HL-60 (cell line): ENCODE measurements around the gene CNTNAP4.

Source experiments
- GABPA ChIP-seq: IDR thresholded peaks from 2 replicates; pipeline ENCODE4 v1.6.1; 2012; ENCODE audit warnings: low read depth
- POLR2AphosphoS5 ChIP-seq: IDR thresholded peaks from 2 replicates; pipeline ENCODE4 v1.6.1; 2012; ENCODE audit warnings: low read depth
- REST ChIP-seq: IDR thresholded peaks from 2 replicates; pipeline ENCODE4 v1.6.1; 2012; ENCODE audit warnings: low read depth; ENCODE audit not compliant: insufficient replicate concordance
- SPI1 ChIP-seq: IDR thresholded peaks from 2 replicates; pipeline ENCODE4 v1.6.1; 2012; ENCODE audit warnings: low read depth, mild to moderate bottlenecking, borderline replicate concordance
- TF ChIP-seq, protein P1 (sequence below): IDR thresholded peaks from one replicate; pipeline ENCODE4 v1.5.1; 2011; ENCODE audit warnings: low read length, control low read depth, inconsistent platforms; ENCODE audit not compliant: insufficient read depth

DNA sequence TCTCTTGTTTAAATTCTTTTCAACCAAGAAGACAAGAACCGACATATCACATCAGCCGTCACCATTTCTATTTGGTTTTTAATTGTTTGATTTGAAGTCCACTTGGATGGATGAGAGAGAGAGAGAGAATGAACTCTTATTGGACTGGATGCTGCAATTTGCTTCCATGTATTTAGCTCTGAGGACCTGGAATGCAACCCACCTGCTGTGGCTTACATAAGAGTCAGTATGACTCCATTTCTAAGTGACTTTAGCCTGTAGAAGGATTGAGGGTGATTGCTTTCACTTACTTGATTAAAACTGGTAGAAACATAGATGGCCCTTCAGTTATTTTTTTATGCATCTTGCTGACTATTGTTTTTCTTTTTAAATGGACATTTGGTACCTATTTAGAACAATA lies 296.1 kb downstream of the CNTNAP4 start:
- TF ChIP-seq, protein P1, sequence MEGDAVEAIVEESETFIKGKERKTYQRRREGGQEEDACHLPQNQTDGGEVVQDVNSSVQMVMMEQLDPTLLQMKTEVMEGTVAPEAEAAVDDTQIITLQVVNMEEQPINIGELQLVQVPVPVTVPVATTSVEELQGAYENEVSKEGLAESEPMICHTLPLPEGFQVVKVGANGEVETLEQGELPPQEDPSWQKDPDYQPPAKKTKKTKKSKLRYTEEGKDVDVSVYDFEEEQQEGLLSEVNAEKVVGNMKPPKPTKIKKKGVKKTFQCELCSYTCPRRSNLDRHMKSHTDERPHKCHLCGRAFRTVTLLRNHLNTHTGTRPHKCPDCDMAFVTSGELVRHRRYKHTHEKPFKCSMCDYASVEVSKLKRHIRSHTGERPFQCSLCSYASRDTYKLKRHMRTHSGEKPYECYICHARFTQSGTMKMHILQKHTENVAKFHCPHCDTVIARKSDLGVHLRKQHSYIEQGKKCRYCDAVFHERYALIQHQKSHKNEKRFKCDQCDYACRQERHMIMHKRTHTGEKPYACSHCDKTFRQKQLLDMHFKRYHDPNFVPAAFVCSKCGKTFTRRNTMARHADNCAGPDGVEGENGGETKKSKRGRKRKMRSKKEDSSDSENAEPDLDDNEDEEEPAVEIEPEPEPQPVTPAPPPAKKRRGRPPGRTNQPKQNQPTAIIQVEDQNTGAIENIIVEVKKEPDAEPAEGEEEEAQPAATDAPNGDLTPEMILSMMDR = no peak
- TF ChIP-seq GABPA = no peak
- no peak for TF ChIP-seq REST
- no peak for TF ChIP-seq POLR2AphosphoS5
- no peak for TF ChIP-seq SPI1
